ENCODE data around the gene PRAC1.

GRCh38 chr17:48704361-48705248 lies 17.7 kb downstream of the PRAC1 start:
- TF ChIP-seq ZNF263 (CRISPR knock-in tag; IDR thresholded peaks at IDR 0.05; ENCODE audit: low read depth): no peak
- TF ChIP-seq CTCF (IDR thresholded peaks at IDR 0.05): no peak
- TF ChIP-seq, protein P1, sequence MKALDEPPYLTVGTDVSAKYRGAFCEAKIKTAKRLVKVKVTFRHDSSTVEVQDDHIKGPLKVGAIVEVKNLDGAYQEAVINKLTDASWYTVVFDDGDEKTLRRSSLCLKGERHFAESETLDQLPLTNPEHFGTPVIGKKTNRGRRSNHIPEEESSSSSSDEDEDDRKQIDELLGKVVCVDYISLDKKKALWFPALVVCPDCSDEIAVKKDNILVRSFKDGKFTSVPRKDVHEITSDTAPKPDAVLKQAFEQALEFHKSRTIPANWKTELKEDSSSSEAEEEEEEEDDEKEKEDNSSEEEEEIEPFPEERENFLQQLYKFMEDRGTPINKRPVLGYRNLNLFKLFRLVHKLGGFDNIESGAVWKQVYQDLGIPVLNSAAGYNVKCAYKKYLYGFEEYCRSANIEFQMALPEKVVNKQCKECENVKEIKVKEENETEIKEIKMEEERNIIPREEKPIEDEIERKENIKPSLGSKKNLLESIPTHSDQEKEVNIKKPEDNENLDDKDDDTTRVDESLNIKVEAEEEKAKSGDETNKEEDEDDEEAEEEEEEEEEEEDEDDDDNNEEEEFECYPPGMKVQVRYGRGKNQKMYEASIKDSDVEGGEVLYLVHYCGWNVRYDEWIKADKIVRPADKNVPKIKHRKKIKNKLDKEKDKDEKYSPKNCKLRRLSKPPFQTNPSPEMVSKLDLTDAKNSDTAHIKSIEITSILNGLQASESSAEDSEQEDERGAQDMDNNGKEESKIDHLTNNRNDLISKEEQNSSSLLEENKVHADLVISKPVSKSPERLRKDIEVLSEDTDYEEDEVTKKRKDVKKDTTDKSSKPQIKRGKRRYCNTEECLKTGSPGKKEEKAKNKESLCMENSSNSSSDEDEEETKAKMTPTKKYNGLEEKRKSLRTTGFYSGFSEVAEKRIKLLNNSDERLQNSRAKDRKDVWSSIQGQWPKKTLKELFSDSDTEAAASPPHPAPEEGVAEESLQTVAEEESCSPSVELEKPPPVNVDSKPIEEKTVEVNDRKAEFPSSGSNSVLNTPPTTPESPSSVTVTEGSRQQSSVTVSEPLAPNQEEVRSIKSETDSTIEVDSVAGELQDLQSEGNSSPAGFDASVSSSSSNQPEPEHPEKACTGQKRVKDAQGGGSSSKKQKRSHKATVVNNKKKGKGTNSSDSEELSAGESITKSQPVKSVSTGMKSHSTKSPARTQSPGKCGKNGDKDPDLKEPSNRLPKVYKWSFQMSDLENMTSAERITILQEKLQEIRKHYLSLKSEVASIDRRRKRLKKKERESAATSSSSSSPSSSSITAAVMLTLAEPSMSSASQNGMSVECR (CRISPR knock-in tag; IDR thresholded peaks at IDR 0.05; ENCODE audit: borderline replicate concordance): no peak
- no peak for TF ChIP-seq RELA (CRISPR knock-in tag; IDR thresholded peaks at IDR 0.05; ENCODE audit: borderline replicate concordance)
- TF ChIP-seq HMGXB4 (CRISPR knock-in tag; IDR thresholded peaks at IDR 0.05): no peak
- TF ChIP-seq CREM (CRISPR knock-in tag; IDR thresholded peaks at IDR 0.05): no peak
- no peak for TF ChIP-seq USF1 (CRISPR knock-in tag; IDR thresholded peaks at IDR 0.05)
